Stimulated activated CD4-positive, alpha-beta T cell treated with anti-CD3 and anti-CD28 coated beads, Interleukin-12 subunit alpha, Interleukin-12 subunit beta, amount 100 ng/mL, for 48 hours (primary cell): ENCODE results near the gene GLI1.
"Not testable (repeated sequence)": the region's sequence is repeated elsewhere in the genome, so short reads cannot be mapped to it uniquely, and the experiment has no call there.

Experiments used
- DNase-seq, 3 donors: peaks; one replicate each; pipeline ENCODE4 v3.0.0-alpha.2; 2020; ENCODE audit warnings: low read depth in 2 of 3, low spot score in 1 of 3

GLI1 gene

GRCh38 chr12:57496822-57497221 is 37.2 kb downstream of the GLI1 start:
- no peak for DNase-seq

GRCh38 chr12:57497223-57498131 is 37.9 kb downstream of the GLI1 start:
- DNase-seq = no peak

- no peak for DNase-seq
Observed at GRCh38 chr12:57498132-57498502, 38.5 kb downstream of the GLI1 start.

GRCh38 chr12:57498571-57498970 is 39.0 kb downstream of the GLI1 start:
- DNase-seq = no peak

- no peak for DNase-seq
Observed at GRCh38 chr12:57500213-57500612, 40.6 kb downstream of the GLI1 start.

- not testable (repeated sequence) for DNase-seq
Observed at GRCh38 chr12:57502311-57502969, 42.9 kb downstream of the GLI1 start.

GRCh38 chr12:57506541-57506940 is 47.0 kb downstream of the GLI1 start:
- DNase-seq = not testable (repeated sequence)

- DNase-seq = not testable (repeated sequence)
Observed at GRCh38 chr12:57507796-57508195, 48.2 kb downstream of the GLI1 start.

GRCh38 chr12:57511161-57511560 is 51.6 kb downstream of the GLI1 start:
- DNase-seq = no peak

- no peak for DNase-seq
Observed at GRCh38 chr12:57511588-57512325, 52.2 kb downstream of the GLI1 start.

GRCh38 chr12:57512665-57513064 is 53.1 kb downstream of the GLI1 start:
- no peak for DNase-seq

- DNase-seq = no peak
Observed at GRCh38 chr12:57513266-57513665, 53.7 kb downstream of the GLI1 start.

GRCh38 chr12:57513677-57514076 is 54.1 kb downstream of the GLI1 start:
- DNase-seq = not testable (repeated sequence)

GRCh38 chr12:57514246-57514645 is 54.7 kb downstream of the GLI1 start:
- DNase-seq = not testable (repeated sequence)

GRCh38 chr12:57514720-57515407 is 55.3 kb downstream of the GLI1 start:
- DNase-seq = no peak

- DNase-seq = no peak
Observed at GRCh38 chr12:57515408-57515933, 55.9 kb downstream of the GLI1 start.

GRCh38 chr12:57515934-57516541 is 56.5 kb downstream of the GLI1 start:
- DNase-seq = no peak

- no peak for DNase-seq
Observed at GRCh38 chr12:57516617-57517153, 57.1 kb downstream of the GLI1 start.

GRCh38 chr12:57517187-57517586 is 57.6 kb downstream of the GLI1 start:
- DNase-seq = no peak

- not testable (repeated sequence) for DNase-seq
Observed at GRCh38 chr12:57517718-57518117, 58.1 kb downstream of the GLI1 start.
